Cardiac atrium fibroblast (primary cell): ENCODE data around the gene C3orf18. TPM values are rescaled to one million over a fixed set of nuclear protein-coding genes. Genes with fewer than 3 reads are reported as not detected.

ENCODE experiments used
- total RNA-seq: library from RNA; depleted of rRNA; stranded (reverse); fragments of >200 nt; gene quantifications from 2 replicates; pipeline ENCODE4 v1.2.3, GENCODE V29; 2015

Gene C3orf18
- 4.5 and 11.9 TPM in 2 replicates for total RNA-seq

GRCh38 chr3:50567386-50568167 is at the start of gene C3orf18:
C3orf18 (minus strand) TSS chr3:50567747; CDS start chr3:50565699, 2,048 bp downstream.

GRCh38 chr3:50611464-50612233 is 44.1 kb upstream of the C3orf18 start, which contains the start of gene CISH:
CISH (minus strand) TSS chr3:50611774; CDS start chr3:50611650, 124 bp downstream.

GRCh38 chr3:50568947-50569749 is 1.6 kb upstream of the C3orf18 start, which contains the start of gene HEMK1:
HEMK1 (plus strand) TSS chr3:50569522; CDS start chr3:50571105, 1,583 bp downstream.

Other genes starting within 250 kb of the C3orf18 start
- 70.0 and 100 TPM in 2 replicates for gene HYAL2, start 245.0 kb downstream of the C3orf18 start, total RNA-seq
- 15.2 and 23.3 TPM in 2 replicates for gene TUSC2, start 239.5 kb downstream of the C3orf18 start, total RNA-seq
- 36.5 and 37.7 TPM in 2 replicates for gene RASSF1, start 226.9 kb downstream of the C3orf18 start, total RNA-seq
- gene ZMYND10, start 222.0 kb downstream of the C3orf18 start, total RNA-seq: under 0.01 TPM in 1 of 2 replicates, not detected in the other
- 18.6 and 20.7 TPM in 2 replicates for gene NPRL2, start 217.0 kb downstream of the C3orf18 start, total RNA-seq
- gene CYB561D2, start 216.9 kb downstream of the C3orf18 start, total RNA-seq: 23.1 and 44.6 TPM in 2 replicates
- gene TMEM115, start 208.2 kb downstream of the C3orf18 start, total RNA-seq: 67.6 and 73.3 TPM in 2 replicates
- gene CACNA2D2, start 64.1 kb downstream of the C3orf18 start, total RNA-seq: not detected in 2 replicates
- 6.8 and 19.5 TPM in 2 replicates for gene HEMK1, start 1.8 kb upstream of the C3orf18 start, total RNA-seq
- gene CISH, start 44.0 kb upstream of the C3orf18 start, total RNA-seq: 0.32 and 2.2 TPM in 2 replicates
- 18.6 and 27.9 TPM in 2 replicates for gene MAPKAPK3, start 49.4 kb upstream of the C3orf18 start, total RNA-seq
- under 0.01 and 0.16 TPM in 2 replicates for gene DOCK3, start 107.2 kb upstream of the C3orf18 start, total RNA-seq